GM12878 (cell line): ENCODE data around the gene APPL2. TPM values are rescaled to one million over a fixed set of nuclear protein-coding genes. Genes with fewer than 3 reads are reported as not detected.
A peak's percentile ranks its signal among the peaks of the same experiment; 100 is the strongest.

Source experiments
- GABPA ChIP-seq: IDR thresholded peaks from 2 replicates; pipeline ENCODE4 v1.6.1; 2014; ENCODE audit warnings: antibody characterized with exemption, low read depth, mild to moderate bottlenecking, inconsistent platforms
- GATAD2B ChIP-seq: fragments of 450-650 bp; conservative IDR thresholded peaks from 2 replicates; pipeline ENCODE4 v1.6.1; 2017; ENCODE audit warnings: low read depth, mild to moderate bottlenecking, moderate library complexity
- HDGF ChIP-seq: fragments of 450-650 bp; IDR thresholded peaks from 2 replicates; pipeline ENCODE4 v1.6.1; 2016; ENCODE audit warnings: antibody characterized with exemption
- IKZF1 ChIP-seq: fragments of 450-650 bp; conservative IDR thresholded peaks from 2 replicates; pipeline ENCODE4 v1.6.1; 2017; ENCODE audit warnings: antibody characterized with exemption, mild to moderate bottlenecking
- NBN ChIP-seq: fragments of 450-650 bp; IDR thresholded peaks from 2 replicates; pipeline ENCODE4 v1.6.1; 2016
- NFXL1 ChIP-seq: fragments of 450-650 bp; IDR thresholded peaks from 2 replicates; pipeline ENCODE4 v1.6.1; 2017; ENCODE audit warnings: antibody characterized with exemption, mild to moderate bottlenecking, borderline replicate concordance
- POLR2A ChIP-seq: IDR thresholded peaks from 2 replicates; pipeline ENCODE4 v1.6.1; 2011; ENCODE audit warnings: low read depth, mild to moderate bottlenecking, low read length
- POLR2AphosphoS5 ChIP-seq: IDR thresholded peaks from 2 replicates; pipeline ENCODE4 v1.6.1; 2011; ENCODE audit warnings: mild to moderate bottlenecking, low read length, inconsistent platforms
- SP1 ChIP-seq: IDR thresholded peaks from one replicate; pipeline ENCODE4 v1.6.1; 2011; ENCODE audit warnings: low read depth, low read length
- TCF3 ChIP-seq: IDR thresholded peaks from 2 replicates; pipeline ENCODE4 v1.6.1; 2012; ENCODE audit warnings: low read depth, mild to moderate bottlenecking, low read length, borderline replicate concordance; ENCODE audit not compliant: insufficient read depth
- YBX1 ChIP-seq: fragments of 450-650 bp; IDR thresholded peaks from 2 replicates; pipeline ENCODE4 v1.6.1; 2016; ENCODE audit warnings: antibody characterized with exemption
- ZNF217 ChIP-seq: fragments of 450-650 bp; IDR thresholded peaks from 2 replicates; pipeline ENCODE4 v1.6.1; 2017; ENCODE audit warnings: antibody characterized with exemption, mild to moderate bottlenecking
- ZSCAN29 ChIP-seq: fragments of 450-650 bp; IDR thresholded peaks from 2 replicates; pipeline ENCODE4 v1.6.1; 2017; ENCODE audit warnings: mild to moderate bottlenecking, moderate library complexity
- ZZZ3 ChIP-seq: IDR thresholded peaks from 2 replicates; pipeline ENCODE4 v1.6.1; 2011; ENCODE audit warnings: low read depth; ENCODE audit not compliant: control insufficient read depth, insufficient read length
- polyA plus RNA-seq, 11 experiments: library from polyadenylated mRNA; depleted of rRNA in 4 of 11; unstranded in 6 of 11; stranded (reverse) in 5 of 11; fragments of >200 nt; fragmentation: Nextera tagmentation in 4 of 11; fragmentation: Illumina TruSeq in 1 of 11; extraction: Ambion mirVana in 4 of 11; extraction: Trizol in 1 of 11; gene quantifications; 1 replicate in 1 of 11; 2 replicates in 10 of 11; pipeline versions ENCODE4 v1.2.1 to v1.2.3, GENCODE V29; 2011 to 2016; ENCODE audit warnings: inconsistent platforms in 2 of 11, missing spikeins in 2 of 11, low read depth in 1 of 11
- total RNA-seq, 4 experiments: library from RNA; depleted of rRNA in 3 of 4; stranded (reverse); fragments of >200 nt in 3 of 4; fragmentation: Illumina TruSeq in 1 of 4; extraction: Trizol in 1 of 4; gene quantifications; 2 replicates each; pipeline versions ENCODE4 v1.2.1 to v1.2.3, GENCODE V29; 2013 to 2021
- TF ChIP-seq, protein P1 (sequence below): fragments of 450-650 bp; IDR thresholded peaks from 2 replicates; pipeline ENCODE4 v1.6.1; 2017; ENCODE audit warnings: mild to moderate bottlenecking
- TF ChIP-seq, protein P2 (sequence below): IDR thresholded peaks from 2 replicates; pipeline ENCODE4 v1.6.1; 2012; ENCODE audit warnings: low read depth, low read length, improper control_type of control experiment
- TF ChIP-seq, protein P3 (sequence below): IDR thresholded peaks from 2 replicates; pipeline ENCODE4 v1.6.1; 2012; ENCODE audit warnings: low read depth, low read length, improper control_type of control experiment
- TF ChIP-seq, protein P4 (sequence below): IDR thresholded peaks from 2 replicates; pipeline ENCODE4 v1.6.1; 2011; ENCODE audit warnings: borderline replicate concordance, low read depth, mild to moderate bottlenecking, moderate library complexity, mixed read lengths, low read length; ENCODE audit not compliant: insufficient read depth; ENCODE audit errors: extremely low read length
- TF ChIP-seq, protein P5 (sequence below): fragments of 450-650 bp; IDR thresholded peaks from 2 replicates; pipeline ENCODE4 v1.6.1; 2014; ENCODE audit warnings: mild to moderate bottlenecking
- TF ChIP-seq, protein P6 (sequence below): fragments of 450-650 bp; IDR thresholded peaks from 2 replicates; pipeline ENCODE4 v1.6.1; 2016; ENCODE audit warnings: mild to moderate bottlenecking, moderate library complexity, borderline replicate concordance
- TF ChIP-seq, protein P7 (sequence below): IDR thresholded peaks from 2 replicates; pipeline ENCODE4 v1.6.1; 2011; ENCODE audit warnings: low read depth, mild to moderate bottlenecking, low read length, moderate library complexity, borderline replicate concordance; ENCODE audit errors: extremely low read depth

The APPL2 gene
- total and polyA plus RNA-seq, 10 of the 15 experiments (the other 5 are each of a cell fraction or from before 2014, with no cell fraction given): 1.9 to 14.2 (median 7.5) TPM

DNA sequence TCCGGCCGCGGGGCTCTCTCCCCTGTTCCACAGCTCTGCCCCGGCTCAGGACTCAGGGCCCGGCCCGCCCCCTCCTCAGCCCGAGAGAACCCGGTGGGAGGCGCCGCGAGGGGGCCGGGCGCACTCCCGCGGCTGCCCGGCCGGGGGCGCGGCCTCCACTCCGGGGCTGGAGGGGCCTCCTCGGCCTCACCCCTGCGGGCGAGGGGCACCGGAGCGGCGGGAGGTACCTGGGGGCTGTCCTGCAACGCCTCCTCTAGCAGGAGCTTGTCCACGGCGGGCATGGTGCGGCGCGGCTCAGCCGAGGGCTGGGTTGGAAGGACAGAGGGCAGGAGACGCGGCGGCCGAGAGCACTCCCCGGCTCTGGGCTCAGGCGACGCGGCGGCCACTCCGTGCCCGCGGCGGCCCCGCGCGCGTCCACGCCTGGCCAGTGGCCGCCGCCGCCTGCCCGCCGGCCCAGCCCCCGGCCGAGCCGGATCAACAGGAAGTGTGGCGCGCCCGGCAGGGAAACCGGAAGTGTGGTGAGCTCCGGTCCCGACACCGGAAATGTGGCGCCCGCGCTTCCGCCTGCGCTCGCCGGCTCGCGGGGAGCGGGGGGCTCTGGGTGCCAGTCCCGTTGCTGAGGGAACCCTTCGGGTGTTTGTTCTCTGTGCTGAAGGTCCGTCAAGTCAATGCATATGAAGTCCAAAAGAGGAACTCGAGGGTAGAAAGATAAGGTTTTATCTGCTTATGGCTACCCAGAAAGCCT lies at the start of gene APPL2 (continued):
- TF ChIP-seq SP1 (no peak), ZZZ3 (no peak), HDGF (no peak), GABPA (peak; percentile 95), GATAD2B (peak; percentile 95), POLR2A (peak; percentile 80), YBX1 (no peak), NFXL1 (0 out of 2 replicates have a peak, but pooled peaks have one; percentile 58), POLR2AphosphoS5 (peak; percentile 71; the same call in 1 of the 2 replicates), NBN (no peak), ZSCAN29 (0 out of 2 replicates have a peak, but pooled peaks have one; percentile 30), IKZF1 (peak; percentile 90), ZNF217 (no peak), TCF3 (0 out of 2 replicates have a peak, but pooled peaks have one; percentile 6)
- TF ChIP-seq, protein P1, sequence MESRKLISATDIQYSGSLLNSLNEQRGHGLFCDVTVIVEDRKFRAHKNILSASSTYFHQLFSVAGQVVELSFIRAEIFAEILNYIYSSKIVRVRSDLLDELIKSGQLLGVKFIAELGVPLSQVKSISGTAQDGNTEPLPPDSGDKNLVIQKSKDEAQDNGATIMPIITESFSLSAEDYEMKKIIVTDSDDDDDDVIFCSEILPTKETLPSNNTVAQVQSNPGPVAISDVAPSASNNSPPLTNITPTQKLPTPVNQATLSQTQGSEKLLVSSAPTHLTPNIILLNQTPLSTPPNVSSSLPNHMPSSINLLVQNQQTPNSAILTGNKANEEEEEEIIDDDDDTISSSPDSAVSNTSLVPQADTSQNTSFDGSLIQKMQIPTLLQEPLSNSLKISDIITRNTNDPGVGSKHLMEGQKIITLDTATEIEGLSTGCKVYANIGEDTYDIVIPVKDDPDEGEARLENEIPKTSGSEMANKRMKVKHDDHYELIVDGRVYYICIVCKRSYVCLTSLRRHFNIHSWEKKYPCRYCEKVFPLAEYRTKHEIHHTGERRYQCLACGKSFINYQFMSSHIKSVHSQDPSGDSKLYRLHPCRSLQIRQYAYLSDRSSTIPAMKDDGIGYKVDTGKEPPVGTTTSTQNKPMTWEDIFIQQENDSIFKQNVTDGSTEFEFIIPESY: no peak
- TF ChIP-seq, protein P2, sequence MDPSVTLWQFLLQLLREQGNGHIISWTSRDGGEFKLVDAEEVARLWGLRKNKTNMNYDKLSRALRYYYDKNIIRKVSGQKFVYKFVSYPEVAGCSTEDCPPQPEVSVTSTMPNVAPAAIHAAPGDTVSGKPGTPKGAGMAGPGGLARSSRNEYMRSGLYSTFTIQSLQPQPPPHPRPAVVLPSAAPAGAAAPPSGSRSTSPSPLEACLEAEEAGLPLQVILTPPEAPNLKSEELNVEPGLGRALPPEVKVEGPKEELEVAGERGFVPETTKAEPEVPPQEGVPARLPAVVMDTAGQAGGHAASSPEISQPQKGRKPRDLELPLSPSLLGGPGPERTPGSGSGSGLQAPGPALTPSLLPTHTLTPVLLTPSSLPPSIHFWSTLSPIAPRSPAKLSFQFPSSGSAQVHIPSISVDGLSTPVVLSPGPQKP: peak; percentile 86
- TF ChIP-seq, protein P3, sequence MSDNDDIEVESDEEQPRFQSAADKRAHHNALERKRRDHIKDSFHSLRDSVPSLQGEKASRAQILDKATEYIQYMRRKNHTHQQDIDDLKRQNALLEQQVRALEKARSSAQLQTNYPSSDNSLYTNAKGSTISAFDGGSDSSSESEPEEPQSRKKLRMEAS: 0 out of 2 replicates have a peak, but pooled peaks have one; percentile 43
- TF ChIP-seq, protein P4, sequence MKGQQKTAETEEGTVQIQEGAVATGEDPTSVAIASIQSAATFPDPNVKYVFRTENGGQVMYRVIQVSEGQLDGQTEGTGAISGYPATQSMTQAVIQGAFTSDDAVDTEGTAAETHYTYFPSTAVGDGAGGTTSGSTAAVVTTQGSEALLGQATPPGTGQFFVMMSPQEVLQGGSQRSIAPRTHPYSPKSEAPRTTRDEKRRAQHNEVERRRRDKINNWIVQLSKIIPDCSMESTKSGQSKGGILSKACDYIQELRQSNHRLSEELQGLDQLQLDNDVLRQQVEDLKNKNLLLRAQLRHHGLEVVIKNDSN: no peak
- TF ChIP-seq, protein P5, sequence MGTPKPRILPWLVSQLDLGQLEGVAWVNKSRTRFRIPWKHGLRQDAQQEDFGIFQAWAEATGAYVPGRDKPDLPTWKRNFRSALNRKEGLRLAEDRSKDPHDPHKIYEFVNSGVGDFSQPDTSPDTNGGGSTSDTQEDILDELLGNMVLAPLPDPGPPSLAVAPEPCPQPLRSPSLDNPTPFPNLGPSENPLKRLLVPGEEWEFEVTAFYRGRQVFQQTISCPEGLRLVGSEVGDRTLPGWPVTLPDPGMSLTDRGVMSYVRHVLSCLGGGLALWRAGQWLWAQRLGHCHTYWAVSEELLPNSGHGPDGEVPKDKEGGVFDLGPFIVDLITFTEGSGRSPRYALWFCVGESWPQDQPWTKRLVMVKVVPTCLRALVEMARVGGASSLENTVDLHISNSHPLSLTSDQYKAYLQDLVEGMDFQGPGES: no peak
- TF ChIP-seq, protein P6, sequence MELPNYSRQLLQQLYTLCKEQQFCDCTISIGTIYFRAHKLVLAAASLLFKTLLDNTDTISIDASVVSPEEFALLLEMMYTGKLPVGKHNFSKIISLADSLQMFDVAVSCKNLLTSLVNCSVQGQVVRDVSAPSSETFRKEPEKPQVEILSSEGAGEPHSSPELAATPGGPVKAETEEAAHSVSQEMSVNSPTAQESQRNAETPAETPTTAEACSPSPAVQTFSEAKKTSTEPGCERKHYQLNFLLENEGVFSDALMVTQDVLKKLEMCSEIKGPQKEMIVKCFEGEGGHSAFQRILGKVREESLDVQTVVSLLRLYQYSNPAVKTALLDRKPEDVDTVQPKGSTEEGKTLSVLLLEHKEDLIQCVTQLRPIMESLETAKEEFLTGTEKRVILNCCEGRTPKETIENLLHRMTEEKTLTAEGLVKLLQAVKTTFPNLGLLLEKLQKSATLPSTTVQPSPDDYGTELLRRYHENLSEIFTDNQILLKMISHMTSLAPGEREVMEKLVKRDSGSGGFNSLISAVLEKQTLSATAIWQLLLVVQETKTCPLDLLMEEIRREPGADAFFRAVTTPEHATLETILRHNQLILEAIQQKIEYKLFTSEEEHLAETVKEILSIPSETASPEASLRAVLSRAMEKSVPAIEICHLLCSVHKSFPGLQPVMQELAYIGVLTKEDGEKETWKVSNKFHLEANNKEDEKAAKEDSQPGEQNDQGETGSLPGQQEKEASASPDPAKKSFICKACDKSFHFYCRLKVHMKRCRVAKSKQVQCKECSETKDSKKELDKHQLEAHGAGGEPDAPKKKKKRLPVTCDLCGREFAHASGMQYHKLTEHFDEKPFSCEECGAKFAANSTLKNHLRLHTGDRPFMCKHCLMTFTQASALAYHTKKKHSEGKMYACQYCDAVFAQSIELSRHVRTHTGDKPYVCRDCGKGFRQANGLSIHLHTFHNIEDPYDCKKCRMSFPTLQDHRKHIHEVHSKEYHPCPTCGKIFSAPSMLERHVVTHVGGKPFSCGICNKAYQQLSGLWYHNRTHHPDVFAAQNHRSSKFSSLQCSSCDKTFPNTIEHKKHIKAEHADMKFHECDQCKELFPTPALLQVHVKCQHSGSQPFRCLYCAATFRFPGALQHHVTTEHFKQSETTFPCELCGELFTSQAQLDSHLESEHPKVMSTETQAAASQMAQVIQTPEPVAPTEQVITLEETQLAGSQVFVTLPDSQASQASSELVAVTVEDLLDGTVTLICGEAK: peak; percentile 93
- TF ChIP-seq, protein P7, sequence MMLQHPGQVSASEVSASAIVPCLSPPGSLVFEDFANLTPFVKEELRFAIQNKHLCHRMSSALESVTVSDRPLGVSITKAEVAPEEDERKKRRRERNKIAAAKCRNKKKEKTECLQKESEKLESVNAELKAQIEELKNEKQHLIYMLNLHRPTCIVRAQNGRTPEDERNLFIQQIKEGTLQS: no peak
